ENCODE results near the gene TEX47. TPM values are rescaled to one million over a fixed set of nuclear protein-coding genes. Genes with fewer than 3 reads are reported as not detected.

TEX47 gene
- total RNA-seq, 1 experiment from 2014 or later: not detected

DNA sequence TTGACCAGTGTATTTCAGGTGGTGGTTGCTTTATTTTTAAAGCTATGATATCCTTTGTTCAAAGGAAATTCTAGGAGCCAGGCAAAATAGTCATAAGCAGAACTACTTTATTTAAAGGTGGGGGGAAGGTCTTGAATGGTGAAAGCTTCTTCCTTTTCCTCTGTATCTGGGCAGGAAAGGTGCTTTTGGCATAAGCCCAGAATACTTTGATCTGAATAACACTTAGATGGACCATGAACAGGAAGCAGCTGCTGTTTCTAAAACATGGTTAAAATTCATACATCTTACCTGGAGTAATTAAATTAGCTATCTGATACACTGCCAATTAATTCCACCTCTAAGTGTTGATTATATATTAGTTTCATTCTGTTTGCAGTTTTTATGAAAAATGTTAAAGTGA is 22.8 kb downstream of the TEX47 start:
- H3K36me3 Mint-ChIP-seq: no peaks in the 10 kb centered on the region
- ChIA-PET POLR2A (no interaction called here), CTCF (no interaction called here)
- ATAC-seq (no peak), DNase-seq (ENCODE audit: low spot score) (no peak)
- H3K4me3 Mint-ChIP-seq: no peak overlapping the region
- H3K27me3 Mint-ChIP-seq (ENCODE audit: low read depth): no peaks in the 10 kb centered on the region
- H3K4me1 Mint-ChIP-seq: no peaks in the 10 kb centered on the region
- no peak overlapping the region for H3K27ac Mint-ChIP-seq
- TF ChIP-seq TEAD4 (CRISPR knock-in tag; IDR thresholded peaks at IDR 0.05) (no peak), CBFB (CRISPR knock-in tag; IDR thresholded peaks at IDR 0.05; ENCODE audit: low read depth) (no peak), IRF1 (CRISPR knock-in tag; IDR thresholded peaks at IDR 0.05) (no peak), ATF2 (CRISPR knock-in tag; IDR thresholded peaks at IDR 0.05; ENCODE audit: borderline replicate concordance, low read depth) (no peak), ZBTB21 (CRISPR knock-in tag; IDR thresholded peaks at IDR 0.05; ENCODE audit: borderline replicate concordance) (no peak), PRRX2 (CRISPR knock-in tag; IDR thresholded peaks at IDR 0.05) (no peak), FOXP1 (CRISPR knock-in tag; IDR thresholded peaks at IDR 0.05; ENCODE audit: borderline replicate concordance) (no peak), E2F1 (CRISPR knock-in tag; IDR thresholded peaks at IDR 0.05) (no peak), GABPB1 (CRISPR knock-in tag; IDR thresholded peaks at IDR 0.05) (no peak), TEAD1 (CRISPR knock-in tag; IDR thresholded peaks at IDR 0.05) (no peak), FOXJ3 (CRISPR knock-in tag; IDR thresholded peaks at IDR 0.05; ENCODE audit: borderline replicate concordance) (no peak), MYBL2 (CRISPR knock-in tag; IDR thresholded peaks at IDR 0.05) (no peak), ZNF138 (CRISPR knock-in tag; conservative IDR thresholded peaks at IDR 0.05) (no peak)
- TF ChIP-seq, protein P1, sequence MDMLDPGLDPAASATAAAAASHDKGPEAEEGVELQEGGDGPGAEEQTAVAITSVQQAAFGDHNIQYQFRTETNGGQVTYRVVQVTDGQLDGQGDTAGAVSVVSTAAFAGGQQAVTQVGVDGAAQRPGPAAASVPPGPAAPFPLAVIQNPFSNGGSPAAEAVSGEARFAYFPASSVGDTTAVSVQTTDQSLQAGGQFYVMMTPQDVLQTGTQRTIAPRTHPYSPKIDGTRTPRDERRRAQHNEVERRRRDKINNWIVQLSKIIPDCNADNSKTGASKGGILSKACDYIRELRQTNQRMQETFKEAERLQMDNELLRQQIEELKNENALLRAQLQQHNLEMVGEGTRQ (CRISPR knock-in tag; IDR thresholded peaks at IDR 0.05): no peak
- TF ChIP-seq, protein P2, sequence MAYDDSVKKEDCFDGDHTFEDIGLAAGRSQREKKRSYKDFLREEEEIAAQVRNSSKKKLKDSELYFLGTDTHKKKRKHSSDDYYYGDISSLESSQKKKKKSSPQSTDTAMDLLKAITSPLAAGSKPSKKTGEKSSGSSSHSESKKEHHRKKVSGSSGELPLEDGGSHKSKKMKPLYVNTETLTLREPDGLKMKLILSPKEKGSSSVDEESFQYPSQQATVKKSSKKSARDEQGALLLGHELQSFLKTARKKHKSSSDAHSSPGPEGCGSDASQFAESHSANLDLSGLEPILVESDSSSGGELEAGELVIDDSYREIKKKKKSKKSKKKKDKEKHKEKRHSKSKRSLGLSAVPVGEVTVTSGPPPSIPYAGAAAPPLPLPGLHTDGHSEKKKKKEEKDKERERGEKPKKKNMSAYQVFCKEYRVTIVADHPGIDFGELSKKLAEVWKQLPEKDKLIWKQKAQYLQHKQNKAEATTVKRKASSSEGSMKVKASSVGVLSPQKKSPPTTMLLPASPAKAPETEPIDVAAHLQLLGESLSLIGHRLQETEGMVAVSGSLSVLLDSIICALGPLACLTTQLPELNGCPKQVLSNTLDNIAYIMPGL (CRISPR knock-in tag; IDR thresholded peaks at IDR 0.05): no peak
- TF ChIP-seq, protein P3, sequence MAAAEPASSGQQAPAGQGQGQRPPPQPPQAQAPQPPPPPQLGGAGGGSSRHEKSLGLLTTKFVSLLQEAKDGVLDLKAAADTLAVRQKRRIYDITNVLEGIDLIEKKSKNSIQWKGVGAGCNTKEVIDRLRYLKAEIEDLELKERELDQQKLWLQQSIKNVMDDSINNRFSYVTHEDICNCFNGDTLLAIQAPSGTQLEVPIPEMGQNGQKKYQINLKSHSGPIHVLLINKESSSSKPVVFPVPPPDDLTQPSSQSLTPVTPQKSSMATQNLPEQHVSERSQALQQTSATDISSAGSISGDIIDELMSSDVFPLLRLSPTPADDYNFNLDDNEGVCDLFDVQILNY (CRISPR knock-in tag; IDR thresholded peaks at IDR 0.05): no peak
- TF ChIP-seq, protein P4, sequence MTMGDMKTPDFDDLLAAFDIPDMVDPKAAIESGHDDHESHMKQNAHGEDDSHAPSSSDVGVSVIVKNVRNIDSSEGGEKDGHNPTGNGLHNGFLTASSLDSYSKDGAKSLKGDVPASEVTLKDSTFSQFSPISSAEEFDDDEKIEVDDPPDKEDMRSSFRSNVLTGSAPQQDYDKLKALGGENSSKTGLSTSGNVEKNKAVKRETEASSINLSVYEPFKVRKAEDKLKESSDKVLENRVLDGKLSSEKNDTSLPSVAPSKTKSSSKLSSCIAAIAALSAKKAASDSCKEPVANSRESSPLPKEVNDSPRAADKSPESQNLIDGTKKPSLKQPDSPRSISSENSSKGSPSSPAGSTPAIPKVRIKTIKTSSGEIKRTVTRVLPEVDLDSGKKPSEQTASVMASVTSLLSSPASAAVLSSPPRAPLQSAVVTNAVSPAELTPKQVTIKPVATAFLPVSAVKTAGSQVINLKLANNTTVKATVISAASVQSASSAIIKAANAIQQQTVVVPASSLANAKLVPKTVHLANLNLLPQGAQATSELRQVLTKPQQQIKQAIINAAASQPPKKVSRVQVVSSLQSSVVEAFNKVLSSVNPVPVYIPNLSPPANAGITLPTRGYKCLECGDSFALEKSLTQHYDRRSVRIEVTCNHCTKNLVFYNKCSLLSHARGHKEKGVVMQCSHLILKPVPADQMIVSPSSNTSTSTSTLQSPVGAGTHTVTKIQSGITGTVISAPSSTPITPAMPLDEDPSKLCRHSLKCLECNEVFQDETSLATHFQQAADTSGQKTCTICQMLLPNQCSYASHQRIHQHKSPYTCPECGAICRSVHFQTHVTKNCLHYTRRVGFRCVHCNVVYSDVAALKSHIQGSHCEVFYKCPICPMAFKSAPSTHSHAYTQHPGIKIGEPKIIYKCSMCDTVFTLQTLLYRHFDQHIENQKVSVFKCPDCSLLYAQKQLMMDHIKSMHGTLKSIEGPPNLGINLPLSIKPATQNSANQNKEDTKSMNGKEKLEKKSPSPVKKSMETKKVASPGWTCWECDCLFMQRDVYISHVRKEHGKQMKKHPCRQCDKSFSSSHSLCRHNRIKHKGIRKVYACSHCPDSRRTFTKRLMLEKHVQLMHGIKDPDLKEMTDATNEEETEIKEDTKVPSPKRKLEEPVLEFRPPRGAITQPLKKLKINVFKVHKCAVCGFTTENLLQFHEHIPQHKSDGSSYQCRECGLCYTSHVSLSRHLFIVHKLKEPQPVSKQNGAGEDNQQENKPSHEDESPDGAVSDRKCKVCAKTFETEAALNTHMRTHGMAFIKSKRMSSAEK (CRISPR knock-in tag; IDR thresholded peaks at IDR 0.05; ENCODE audit: borderline replicate concordance): no peak
- H3K9me3 Mint-ChIP-seq: no peaks in the 10 kb centered on the region

Measured in WTC11 (cell line).